ENCODE measurements around the gene ZNF691.
"Not testable (repeated sequence)": the region's sequence is repeated elsewhere in the genome, so short reads cannot be mapped to it uniquely, and the experiment has no call there.

DNA sequence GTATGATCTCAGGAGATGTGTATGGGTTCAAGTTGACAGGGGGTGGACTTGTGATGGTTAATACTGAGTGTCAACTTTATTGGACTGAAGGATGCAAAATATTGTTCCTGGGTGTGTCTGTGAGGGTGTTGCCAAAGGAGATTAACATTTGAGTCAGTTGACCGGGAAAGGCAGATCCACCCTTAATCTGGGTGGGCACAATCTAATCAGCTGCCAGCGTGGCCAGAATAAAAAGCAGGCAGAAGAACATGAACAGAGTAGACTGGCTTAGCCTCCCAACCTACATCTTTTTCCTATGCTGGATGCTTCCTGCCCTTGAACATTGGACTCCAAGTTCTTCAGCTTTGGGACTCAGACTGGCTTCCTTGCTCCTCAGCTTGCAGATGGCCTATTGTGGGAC lies 23.3 kb downstream of the ZNF691 start:
- TF ChIP-seq, protein P1, sequence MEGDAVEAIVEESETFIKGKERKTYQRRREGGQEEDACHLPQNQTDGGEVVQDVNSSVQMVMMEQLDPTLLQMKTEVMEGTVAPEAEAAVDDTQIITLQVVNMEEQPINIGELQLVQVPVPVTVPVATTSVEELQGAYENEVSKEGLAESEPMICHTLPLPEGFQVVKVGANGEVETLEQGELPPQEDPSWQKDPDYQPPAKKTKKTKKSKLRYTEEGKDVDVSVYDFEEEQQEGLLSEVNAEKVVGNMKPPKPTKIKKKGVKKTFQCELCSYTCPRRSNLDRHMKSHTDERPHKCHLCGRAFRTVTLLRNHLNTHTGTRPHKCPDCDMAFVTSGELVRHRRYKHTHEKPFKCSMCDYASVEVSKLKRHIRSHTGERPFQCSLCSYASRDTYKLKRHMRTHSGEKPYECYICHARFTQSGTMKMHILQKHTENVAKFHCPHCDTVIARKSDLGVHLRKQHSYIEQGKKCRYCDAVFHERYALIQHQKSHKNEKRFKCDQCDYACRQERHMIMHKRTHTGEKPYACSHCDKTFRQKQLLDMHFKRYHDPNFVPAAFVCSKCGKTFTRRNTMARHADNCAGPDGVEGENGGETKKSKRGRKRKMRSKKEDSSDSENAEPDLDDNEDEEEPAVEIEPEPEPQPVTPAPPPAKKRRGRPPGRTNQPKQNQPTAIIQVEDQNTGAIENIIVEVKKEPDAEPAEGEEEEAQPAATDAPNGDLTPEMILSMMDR (conservative IDR thresholded peaks at IDR 0.05; ENCODE audit: low read depth, low read length), result not testable (repeated sequence)
- not testable (repeated sequence) for TF ChIP-seq EZH2phosphoT487 (IDR thresholded peaks at IDR 0.05; ENCODE audit: borderline replicate concordance, low read length)
